GM23338 (cell line): ENCODE results near the gene BRI3. TPM values are rescaled to one million over a fixed set of nuclear protein-coding genes. Genes with fewer than 3 reads are reported as not detected.

Experiments used
- ATAC-seq: fragments of 200-7000 bp; cut with Tn5 transposase; 3 replicates; pipeline ENCODE4 v1.9.1; 2020
- DNase-seq: peaks from one replicate; pipeline ENCODE4 v3.0.0-alpha.2; 2015; ENCODE audit warnings: low spot score
- H2AFZ ChIP-seq: fragments of 200-600 bp; sonication (generic); 2 replicates; pipeline ENCODE4 v1.8.0; 2016; ENCODE audit warnings: antibody characterized with exemption, mild to moderate bottlenecking, moderate library complexity
- H3F3A ChIP-seq: fragments of 200-600 bp; sonication (generic); replicated peaks from 2 replicates; pipeline ENCODE4 v1.8.0; 2017; ENCODE audit warnings: antibody characterized with exemption, mixed run types, low read depth
- H3K27ac ChIP-seq: fragments of 200-600 bp; sonication (generic); 2 replicates; pipeline ENCODE4 v1.6.1; 2016; ENCODE audit warnings: low read depth
- H3K27me3 ChIP-seq: fragments of 200-600 bp; sonication (generic); 2 replicates; pipeline ENCODE4 v1.8.0; 2016; ENCODE audit warnings: mild to moderate bottlenecking, mixed run types, moderate library complexity; ENCODE audit not compliant: insufficient read depth
- H3K36me3 ChIP-seq: fragments of 200-600 bp; sonication (generic); 2 replicates; pipeline ENCODE4 v1.8.0; 2016; ENCODE audit warnings: mild to moderate bottlenecking; ENCODE audit not compliant: insufficient read depth
- H3K4me1 ChIP-seq: fragments of 200-600 bp; sonication (generic); 2 replicates; pipeline ENCODE4 v1.8.0; 2016; ENCODE audit warnings: mild to moderate bottlenecking, moderate library complexity; ENCODE audit not compliant: insufficient read depth
- H3K4me2 ChIP-seq: fragments of 200-600 bp; sonication (generic); 2 replicates; pipeline ENCODE4 v1.7.1; 2017; ENCODE audit warnings: mixed run types
- H3K4me3 ChIP-seq: fragments of 200-600 bp; sonication (generic); 2 replicates; pipeline ENCODE4 v1.6.1; 2016; ENCODE audit warnings: mixed run types
- H3K79me2 ChIP-seq: fragments of 200-600 bp; sonication (generic); replicated peaks from 2 replicates; pipeline ENCODE4 v1.8.0; 2017; ENCODE audit warnings: mild to moderate bottlenecking; ENCODE audit not compliant: insufficient read depth
- H3K9me2 ChIP-seq: fragments of 200-600 bp; sonication (generic); 2 replicates; pipeline ENCODE4 v1.8.0; 2017; ENCODE audit not compliant: insufficient read depth
- H4K20me1 ChIP-seq: fragments of 200-600 bp; sonication (generic); replicated peaks from 2 replicates; pipeline ENCODE4 v1.8.0; 2017; ENCODE audit warnings: mild to moderate bottlenecking; ENCODE audit not compliant: insufficient read depth
- H3K27ac Mint-ChIP-seq: 2 replicates; pipeline ENCODE4 v1.8.0; 2020; ENCODE audit warnings: inconsistent platforms, mild to moderate bottlenecking, moderate library complexity, mixed read lengths
- H3K27me3 Mint-ChIP-seq: 3 replicates; pipeline ENCODE4 v1.8.0; 2022; ENCODE audit warnings: low read depth, mild to moderate bottlenecking, moderate library complexity, mixed read lengths, inconsistent platforms; ENCODE audit not compliant: insufficient read depth, poor library complexity
- H3K36me3 Mint-ChIP-seq: 3 replicates; pipeline ENCODE4 v1.8.0; 2021; ENCODE audit warnings: low read depth, mild to moderate bottlenecking, inconsistent platforms, moderate library complexity, mixed read lengths
- H3K4me1 Mint-ChIP-seq: 3 replicates; pipeline ENCODE4 v1.8.0; 2020; ENCODE audit warnings: mild to moderate bottlenecking, inconsistent platforms, mixed read lengths
- H3K4me3 Mint-ChIP-seq: 3 replicates; pipeline ENCODE4 v1.8.0; 2021; ENCODE audit warnings: moderate library complexity, mild to moderate bottlenecking, inconsistent platforms, mixed read lengths
- H3K9me3 Mint-ChIP-seq: 3 replicates; pipeline ENCODE4 v1.8.0; 2020; ENCODE audit warnings: moderate library complexity, mild to moderate bottlenecking, inconsistent platforms, mixed read lengths
- EZH2phosphoT487 ChIP-seq: fragments of 200-600 bp; sonication (generic); IDR thresholded peaks from one replicate; pipeline ENCODE4 v1.8.1; 2018; ENCODE audit warnings: antibody characterized with exemption; ENCODE audit not compliant: unreplicated experiment
- JUNB ChIP-seq: IDR thresholded peaks from one replicate; pipeline ENCODE4 v1.6.1; 2016; ENCODE audit warnings: antibody characterized with exemption; ENCODE audit not compliant: unreplicated experiment
- POLR2AphosphoS5 ChIP-seq: IDR thresholded peaks from 2 replicates; pipeline ENCODE4 v1.6.1; 2016; ENCODE audit warnings: antibody characterized with exemption, low read depth
- ZNF114 ChIP-seq: fragments of 250-450 bp; sonication (Bioruptor Pico); IDR thresholded peaks from 2 replicates; pipeline ENCODE4 v1.5.0; 2020; ENCODE audit warnings: mild to moderate bottlenecking, moderate library complexity
- ZNF331 ChIP-seq: fragments of 250-450 bp; sonication (Bioruptor Pico); IDR thresholded peaks from 2 replicates; pipeline ENCODE4 v1.5.0; 2020; ENCODE audit warnings: low read depth, mild to moderate bottlenecking, moderate library complexity
- polyA plus RNA-seq: library from polyadenylated mRNA; unstranded; fragments of >200 nt; fragmentation: Nextera tagmentation; extraction: Ambion mirVana; gene quantifications from 2 replicates; pipeline ENCODE4 v1.2.1, GENCODE V29; 2016
- total RNA-seq: library from RNA; depleted of rRNA; stranded (reverse); fragments of >200 nt; shearing (Covaris generic); gene quantifications from 2 replicates; pipeline ENCODE4 v1.2.3, GENCODE V29; 2014
- TF ChIP-seq, protein P1 (sequence below): fragments of 250-450 bp; sonication (Bioruptor Pico); IDR thresholded peaks from 2 replicates; pipeline ENCODE4 v1.5.0; 2020; ENCODE audit warnings: mild to moderate bottlenecking, moderate library complexity
- TF ChIP-seq, protein P2 (sequence below): IDR thresholded peaks from one replicate; pipeline ENCODE4 v1.6.1; 2018; ENCODE audit warnings: antibody characterized with exemption; ENCODE audit not compliant: unreplicated experiment
- TF ChIP-seq, protein P3 (sequence below): IDR thresholded peaks from 2 replicates; pipeline ENCODE4 v1.6.1; 2016; ENCODE audit warnings: antibody characterized with exemption

Gene BRI3
- total and polyA plus RNA-seq, 2 experiments from 2014 or later = 21.7 to 66.1 TPM

DNA sequence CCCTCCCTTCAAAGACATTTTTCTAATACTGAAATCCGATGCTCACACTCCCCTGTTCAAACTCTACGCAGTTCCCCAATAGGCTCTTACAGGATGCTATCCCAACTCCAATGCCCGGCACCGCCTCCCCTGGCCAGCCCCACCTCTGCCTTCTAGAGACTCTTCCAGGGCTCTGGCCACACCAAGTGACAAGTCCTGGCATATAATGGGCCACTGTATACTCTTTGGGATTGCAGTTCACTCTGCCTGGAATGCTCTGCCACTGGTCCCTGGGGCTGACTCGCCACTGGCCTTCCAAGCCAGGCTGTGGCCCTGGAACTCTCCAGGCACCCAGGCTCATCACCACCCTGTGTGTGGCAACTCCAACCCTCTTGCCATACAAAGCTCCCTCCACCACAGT lies 3.1 kb upstream of the BRI3 start:
- no peak overlapping the region for H3K4me3 ChIP-seq
- no peak overlapping the region for H3K27ac Mint-ChIP-seq
- peaks cover 8% of the 10 kb centered on the region for H3K36me3 Mint-ChIP-seq
- no peaks in the 10 kb centered on the region; the same call in 2 of the 3 replicates for H3K9me3 Mint-ChIP-seq
- no peak overlapping the region for H3K4me2 ChIP-seq
- no peaks in the 10 kb centered on the region for H3K9me2 ChIP-seq
- peaks cover 10% of the 10 kb centered on the region for H3K4me1 ChIP-seq
- no peak overlapping the region for H3K27ac ChIP-seq
- no peak overlapping the region for H2AFZ ChIP-seq
- no peak overlapping the region for H3K4me3 Mint-ChIP-seq
- ATAC-seq = no peak
- H3K27me3 ChIP-seq = no peaks in the 10 kb centered on the region
- no peaks in the 10 kb centered on the region; the same call in 1 of the 2 replicates for H4K20me1 ChIP-seq
- no peak for TF ChIP-seq ZNF114
- DNase-seq = peak; percentile 28
- 0 out of 2 replicates have a peak, but pooled peaks cover 4% of the 10 kb centered on the region for H3F3A ChIP-seq
- H3K36me3 ChIP-seq = no peaks in the 10 kb centered on the region
- H3K27me3 Mint-ChIP-seq = peaks cover 18% of the 10 kb centered on the region
- H3K4me1 Mint-ChIP-seq = peaks cover 19% of the 10 kb centered on the region
- H3K79me2 ChIP-seq = peaks cover 13% of the 10 kb centered on the region

DNA sequence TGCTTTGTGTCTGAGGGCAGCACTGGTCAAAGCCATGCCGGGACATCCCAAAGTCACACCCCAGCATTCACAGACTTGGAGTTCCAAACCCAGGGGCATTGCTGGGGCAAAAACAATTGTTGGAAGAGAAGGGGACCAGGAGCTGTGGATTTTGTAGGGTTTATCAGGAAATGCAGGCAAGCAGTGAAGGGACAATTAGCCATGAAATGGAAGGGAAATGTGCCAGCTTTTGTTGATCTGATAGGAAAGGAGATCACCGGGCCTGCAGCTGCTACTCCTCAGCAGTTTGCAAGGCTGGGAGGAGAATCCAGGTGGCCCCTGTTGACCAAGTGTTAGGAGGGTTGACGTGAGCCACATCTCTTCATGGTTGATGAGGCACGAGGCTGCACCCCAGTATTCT lies 2.5 kb upstream of the BRI3 start:
- Histone ChIP-seq H3K36me3 (no peaks in the 10 kb centered on the region), H4K20me1 (no peaks in the 10 kb centered on the region; the same call in 1 of the 2 replicates), H3K4me2 (no peak overlapping the region), H3K27ac (no peak overlapping the region), H3K4me3 (no peak overlapping the region), H3F3A (0 out of 2 replicates have a peak, but pooled peaks cover 4% of the 10 kb centered on the region), H3K27me3 (no peaks in the 10 kb centered on the region), H3K4me1 (peaks cover 10% of the 10 kb centered on the region), H3K9me2 (no peaks in the 10 kb centered on the region), H2AFZ (no peak overlapping the region), H3K79me2 (peaks cover 18% of the 10 kb centered on the region)
- H3K4me3 Mint-ChIP-seq = no peak overlapping the region
- peaks cover 18% of the 10 kb centered on the region for H3K27me3 Mint-ChIP-seq
- peaks cover 20% of the 10 kb centered on the region for H3K4me1 Mint-ChIP-seq
- H3K9me3 Mint-ChIP-seq = no peaks in the 10 kb centered on the region; the same call in 2 of the 3 replicates
- no peak for DNase-seq
- H3K36me3 Mint-ChIP-seq = peaks cover 8% of the 10 kb centered on the region
- no peak overlapping the region for H3K27ac Mint-ChIP-seq
- ATAC-seq = no peak
- TF ChIP-seq POLR2AphosphoS5 (no peak), EZH2phosphoT487 (no peak), JUNB (no peak), ZNF331 (no peak), ZNF114 (no peak)
- TF ChIP-seq, protein P1, sequence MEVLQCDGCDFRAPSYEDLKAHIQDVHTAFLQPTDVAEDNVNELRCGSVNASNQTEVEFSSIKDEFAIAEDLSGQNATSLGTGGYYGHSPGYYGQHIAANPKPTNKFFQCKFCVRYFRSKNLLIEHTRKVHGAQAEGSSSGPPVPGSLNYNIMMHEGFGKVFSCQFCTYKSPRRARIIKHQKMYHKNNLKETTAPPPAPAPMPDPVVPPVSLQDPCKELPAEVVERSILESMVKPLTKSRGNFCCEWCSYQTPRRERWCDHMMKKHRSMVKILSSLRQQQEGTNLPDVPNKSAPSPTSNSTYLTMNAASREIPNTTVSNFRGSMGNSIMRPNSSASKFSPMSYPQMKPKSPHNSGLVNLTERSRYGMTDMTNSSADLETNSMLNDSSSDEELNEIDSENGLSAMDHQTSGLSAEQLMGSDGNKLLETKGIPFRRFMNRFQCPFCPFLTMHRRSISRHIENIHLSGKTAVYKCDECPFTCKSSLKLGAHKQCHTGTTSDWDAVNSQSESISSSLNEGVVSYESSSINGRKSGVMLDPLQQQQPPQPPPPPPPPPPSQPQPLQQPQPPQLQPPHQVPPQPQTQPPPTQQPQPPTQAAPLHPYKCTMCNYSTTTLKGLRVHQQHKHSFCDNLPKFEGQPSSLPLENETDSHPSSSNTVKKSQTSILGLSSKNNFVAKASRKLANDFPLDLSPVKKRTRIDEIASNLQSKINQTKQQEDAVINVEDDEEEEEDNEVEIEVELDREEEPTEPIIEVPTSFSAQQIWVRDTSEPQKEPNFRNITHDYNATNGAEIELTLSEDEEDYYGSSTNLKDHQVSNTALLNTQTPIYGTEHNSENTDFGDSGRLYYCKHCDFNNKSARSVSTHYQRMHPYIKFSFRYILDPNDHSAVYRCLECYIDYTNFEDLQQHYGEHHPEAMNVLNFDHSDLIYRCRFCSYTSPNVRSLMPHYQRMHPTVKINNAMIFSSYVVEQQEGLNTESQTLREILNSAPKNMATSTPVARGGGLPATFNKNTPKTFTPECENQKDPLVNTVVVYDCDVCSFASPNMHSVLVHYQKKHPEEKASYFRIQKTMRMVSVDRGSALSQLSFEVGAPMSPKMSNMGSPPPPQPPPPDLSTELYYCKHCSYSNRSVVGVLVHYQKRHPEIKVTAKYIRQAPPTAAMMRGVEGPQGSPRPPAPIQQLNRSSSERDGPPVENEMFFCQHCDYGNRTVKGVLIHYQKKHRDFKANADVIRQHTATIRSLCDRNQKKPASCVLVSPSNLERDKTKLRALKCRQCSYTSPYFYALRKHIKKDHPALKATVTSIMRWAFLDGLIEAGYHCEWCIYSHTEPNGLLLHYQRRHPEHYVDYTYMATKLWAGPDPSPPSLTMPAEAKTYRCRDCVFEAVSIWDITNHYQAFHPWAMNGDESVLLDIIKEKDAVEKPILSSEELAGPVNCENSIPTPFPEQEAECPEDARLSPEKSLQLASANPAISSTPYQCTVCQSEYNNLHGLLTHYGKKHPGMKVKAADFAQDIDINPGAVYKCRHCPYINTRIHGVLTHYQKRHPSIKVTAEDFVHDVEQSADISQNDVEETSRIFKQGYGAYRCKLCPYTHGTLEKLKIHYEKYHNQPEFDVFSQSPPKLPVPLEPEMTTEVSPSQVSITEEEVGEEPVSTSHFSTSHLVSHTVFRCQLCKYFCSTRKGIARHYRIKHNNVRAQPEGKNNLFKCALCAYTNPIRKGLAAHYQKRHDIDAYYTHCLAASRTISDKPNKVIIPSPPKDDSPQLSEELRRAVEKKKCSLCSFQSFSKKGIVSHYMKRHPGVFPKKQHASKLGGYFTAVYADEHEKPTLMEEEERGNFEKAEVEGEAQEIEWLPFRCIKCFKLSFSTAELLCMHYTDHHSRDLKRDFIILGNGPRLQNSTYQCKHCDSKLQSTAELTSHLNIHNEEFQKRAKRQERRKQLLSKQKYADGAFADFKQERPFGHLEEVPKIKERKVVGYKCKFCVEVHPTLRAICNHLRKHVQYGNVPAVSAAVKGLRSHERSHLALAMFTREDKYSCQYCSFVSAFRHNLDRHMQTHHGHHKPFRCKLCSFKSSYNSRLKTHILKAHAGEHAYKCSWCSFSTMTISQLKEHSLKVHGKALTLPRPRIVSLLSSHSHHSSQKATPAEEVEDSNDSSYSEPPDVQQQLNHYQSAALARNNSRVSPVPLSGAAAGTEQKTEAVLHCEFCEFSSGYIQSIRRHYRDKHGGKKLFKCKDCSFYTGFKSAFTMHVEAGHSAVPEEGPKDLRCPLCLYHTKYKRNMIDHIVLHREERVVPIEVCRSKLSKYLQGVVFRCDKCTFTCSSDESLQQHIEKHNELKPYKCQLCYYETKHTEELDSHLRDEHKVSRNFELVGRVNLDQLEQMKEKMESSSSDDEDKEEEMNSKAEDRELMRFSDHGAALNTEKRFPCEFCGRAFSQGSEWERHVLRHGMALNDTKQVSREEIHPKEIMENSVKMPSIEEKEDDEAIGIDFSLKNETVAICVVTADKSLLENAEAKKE = no peak
- TF ChIP-seq, protein P2, sequence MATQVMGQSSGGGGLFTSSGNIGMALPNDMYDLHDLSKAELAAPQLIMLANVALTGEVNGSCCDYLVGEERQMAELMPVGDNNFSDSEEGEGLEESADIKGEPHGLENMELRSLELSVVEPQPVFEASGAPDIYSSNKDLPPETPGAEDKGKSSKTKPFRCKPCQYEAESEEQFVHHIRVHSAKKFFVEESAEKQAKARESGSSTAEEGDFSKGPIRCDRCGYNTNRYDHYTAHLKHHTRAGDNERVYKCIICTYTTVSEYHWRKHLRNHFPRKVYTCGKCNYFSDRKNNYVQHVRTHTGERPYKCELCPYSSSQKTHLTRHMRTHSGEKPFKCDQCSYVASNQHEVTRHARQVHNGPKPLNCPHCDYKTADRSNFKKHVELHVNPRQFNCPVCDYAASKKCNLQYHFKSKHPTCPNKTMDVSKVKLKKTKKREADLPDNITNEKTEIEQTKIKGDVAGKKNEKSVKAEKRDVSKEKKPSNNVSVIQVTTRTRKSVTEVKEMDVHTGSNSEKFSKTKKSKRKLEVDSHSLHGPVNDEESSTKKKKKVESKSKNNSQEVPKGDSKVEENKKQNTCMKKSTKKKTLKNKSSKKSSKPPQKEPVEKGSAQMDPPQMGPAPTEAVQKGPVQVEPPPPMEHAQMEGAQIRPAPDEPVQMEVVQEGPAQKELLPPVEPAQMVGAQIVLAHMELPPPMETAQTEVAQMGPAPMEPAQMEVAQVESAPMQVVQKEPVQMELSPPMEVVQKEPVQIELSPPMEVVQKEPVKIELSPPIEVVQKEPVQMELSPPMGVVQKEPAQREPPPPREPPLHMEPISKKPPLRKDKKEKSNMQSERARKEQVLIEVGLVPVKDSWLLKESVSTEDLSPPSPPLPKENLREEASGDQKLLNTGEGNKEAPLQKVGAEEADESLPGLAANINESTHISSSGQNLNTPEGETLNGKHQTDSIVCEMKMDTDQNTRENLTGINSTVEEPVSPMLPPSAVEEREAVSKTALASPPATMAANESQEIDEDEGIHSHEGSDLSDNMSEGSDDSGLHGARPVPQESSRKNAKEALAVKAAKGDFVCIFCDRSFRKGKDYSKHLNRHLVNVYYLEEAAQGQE = no peak
- TF ChIP-seq, protein P3, sequence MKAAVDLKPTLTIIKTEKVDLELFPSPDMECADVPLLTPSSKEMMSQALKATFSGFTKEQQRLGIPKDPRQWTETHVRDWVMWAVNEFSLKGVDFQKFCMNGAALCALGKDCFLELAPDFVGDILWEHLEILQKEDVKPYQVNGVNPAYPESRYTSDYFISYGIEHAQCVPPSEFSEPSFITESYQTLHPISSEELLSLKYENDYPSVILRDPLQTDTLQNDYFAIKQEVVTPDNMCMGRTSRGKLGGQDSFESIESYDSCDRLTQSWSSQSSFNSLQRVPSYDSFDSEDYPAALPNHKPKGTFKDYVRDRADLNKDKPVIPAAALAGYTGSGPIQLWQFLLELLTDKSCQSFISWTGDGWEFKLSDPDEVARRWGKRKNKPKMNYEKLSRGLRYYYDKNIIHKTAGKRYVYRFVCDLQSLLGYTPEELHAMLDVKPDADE = no peak
